H9 (cell line): Measurements from ENCODE around the gene CAMTA1. TPM values are rescaled to one million over a fixed set of nuclear protein-coding genes. Genes with fewer than 3 reads are reported as not detected.

ENCODE experiments used
- DNase-seq: peaks from one replicate; pipeline ENCODE4 v3.0.0-alpha.2; 2017
- H2AFZ ChIP-seq: one replicate; pipeline ENCODE4 v1.6.1; 2013; ENCODE audit warnings: mild to moderate bottlenecking, low read length, control low read depth, moderate library complexity
- H2AK5ac ChIP-seq: 2 replicates; pipeline ENCODE4 v1.6.1; 2013; ENCODE audit warnings: low read length, control low read depth, mixed read lengths; ENCODE audit not compliant: insufficient read length
- H2BK120ac ChIP-seq: one replicate; pipeline ENCODE4 v1.6.1; 2013; ENCODE audit warnings: low read depth, mild to moderate bottlenecking, low read length, control low read depth, inconsistent platforms; ENCODE audit not compliant: poor library complexity, severe bottlenecking
- H2BK12ac ChIP-seq: 2 replicates; pipeline ENCODE4 v1.6.1; 2013; ENCODE audit warnings: low read length, control low read depth, mixed read lengths, low read depth; ENCODE audit not compliant: insufficient read length
- H2BK15ac ChIP-seq: 2 replicates; pipeline ENCODE4 v1.6.1; 2013; ENCODE audit warnings: low read depth, low read length, control low read depth
- H2BK20ac ChIP-seq: one replicate; pipeline ENCODE4 v1.6.1; 2013; ENCODE audit warnings: low read depth, mild to moderate bottlenecking, low read length, control low read depth, inconsistent platforms; ENCODE audit not compliant: poor library complexity, severe bottlenecking
- H2BK5ac ChIP-seq: 2 replicates; pipeline ENCODE4 v1.6.1; 2013; ENCODE audit warnings: low read length, control low read depth, mixed read lengths; ENCODE audit not compliant: insufficient read length
- H3K14ac ChIP-seq: 2 replicates; pipeline ENCODE4 v1.6.1; 2013; ENCODE audit warnings: low read length, control low read depth; ENCODE audit not compliant: insufficient read depth
- H3K18ac ChIP-seq: 2 replicates; pipeline ENCODE4 v1.6.1; 2013; ENCODE audit warnings: low read depth, mild to moderate bottlenecking, mixed read lengths, low read length, control low read depth; ENCODE audit not compliant: insufficient read length
- H3K23ac ChIP-seq: 2 replicates; pipeline ENCODE4 v1.6.1; 2013; ENCODE audit warnings: low read length, control low read depth, mixed read lengths, low read depth; ENCODE audit not compliant: insufficient read length
- H3K23me2 ChIP-seq: 2 replicates; pipeline ENCODE4 v1.6.1; 2013; ENCODE audit warnings: low read depth, mild to moderate bottlenecking, mixed read lengths, low read length, control low read depth; ENCODE audit not compliant: insufficient read length, poor library complexity, severe bottlenecking
- H3K27ac ChIP-seq: 2 replicates; pipeline ENCODE4 v1.5.1; 2013; ENCODE audit warnings: low read length, control low read depth, mixed read lengths, low read depth; ENCODE audit not compliant: insufficient read length
- H3K27me3 ChIP-seq: 2 replicates; pipeline ENCODE4 v1.6.1; 2013; ENCODE audit warnings: low read length, control low read depth, inconsistent platforms; ENCODE audit not compliant: insufficient read depth
- H3K4ac ChIP-seq: 2 replicates; pipeline ENCODE4 v1.6.1; 2013; ENCODE audit warnings: low read depth, mild to moderate bottlenecking, control low read depth, inconsistent platforms, low read length, moderate library complexity
- H3K4me1 ChIP-seq: 2 replicates; pipeline ENCODE4 v1.6.1; 2013; ENCODE audit warnings: low read length, control low read depth, inconsistent platforms; ENCODE audit not compliant: insufficient read depth
- H3K4me2 ChIP-seq: 2 replicates; pipeline ENCODE4 v1.6.1; 2013; ENCODE audit warnings: low read length, control low read depth, mixed read lengths; ENCODE audit not compliant: insufficient read length, insufficient read depth
- H3K56ac ChIP-seq: 2 replicates; pipeline ENCODE4 v1.6.1; 2013; ENCODE audit warnings: low read depth, mild to moderate bottlenecking, mixed read lengths, low read length, control low read depth; ENCODE audit not compliant: insufficient read length
- H3K79me1 ChIP-seq: 2 replicates; pipeline ENCODE4 v1.6.1; 2013; ENCODE audit warnings: low read depth, mild to moderate bottlenecking, moderate library complexity, low read length, control low read depth, inconsistent platforms; ENCODE audit not compliant: insufficient read depth, poor library complexity, severe bottlenecking
- H3K79me2 ChIP-seq: 2 replicates; pipeline ENCODE4 v1.6.1; 2013; ENCODE audit warnings: low read length, control low read depth, inconsistent platforms; ENCODE audit not compliant: insufficient read depth
- H3K9ac ChIP-seq: 2 replicates; pipeline ENCODE4 v1.6.1; 2013; ENCODE audit warnings: low read length, control low read depth, mixed read lengths; ENCODE audit not compliant: insufficient read length; ENCODE audit errors: extremely low read depth
- H3K9me3 ChIP-seq: one replicate; pipeline ENCODE4 v1.6.1; 2013; ENCODE audit warnings: low read depth, low read length, inconsistent platforms; ENCODE audit not compliant: control insufficient read depth
- H3T11ph ChIP-seq: one replicate; pipeline ENCODE4 v1.6.1; 2013; ENCODE audit warnings: mild to moderate bottlenecking, low read length, control low read depth, inconsistent platforms
- H4K20me1 ChIP-seq: one replicate; pipeline ENCODE4 v1.6.1; 2013; ENCODE audit not compliant: control insufficient read depth, insufficient read length, insufficient read depth
- H4K5ac ChIP-seq: 2 replicates; pipeline ENCODE4 v1.6.1; 2013; ENCODE audit warnings: low read depth, mild to moderate bottlenecking, mixed read lengths, low read length, control low read depth; ENCODE audit not compliant: insufficient read length
- H4K8ac ChIP-seq: replicated peaks from 2 replicates; pipeline ENCODE4 v1.6.1; 2013; ENCODE audit warnings: low read length, control low read depth, mixed read lengths, low read depth; ENCODE audit not compliant: insufficient read length
- H4K91ac ChIP-seq: 2 replicates; pipeline ENCODE4 v1.6.1; 2013; ENCODE audit warnings: low read depth, mild to moderate bottlenecking, moderate library complexity, mixed read lengths, low read length, control low read depth; ENCODE audit not compliant: insufficient read length
- H3K27ac Mint-ChIP-seq, 3 experiments: 2 replicates in 2 of 3; 3 replicates in 1 of 3; pipeline ENCODE4 v1.8.0; 2020 to 2021; ENCODE audit warnings: mixed read lengths in 3 of 3, mild to moderate bottlenecking in 1 of 3, moderate library complexity in 1 of 3
- H3K27me3 Mint-ChIP-seq: 2 replicates; pipeline ENCODE4 v1.8.0; 2021; ENCODE audit warnings: low read depth, mild to moderate bottlenecking, moderate library complexity, mixed read lengths
- H3K36me3 Mint-ChIP-seq, 3 experiments: 2 replicates in 2 of 3; 3 replicates in 1 of 3; pipeline ENCODE4 v1.8.0; 2020 to 2021; ENCODE audit warnings: low read depth in 3 of 3, mixed read lengths in 3 of 3; ENCODE audit not compliant: insufficient read depth in 1 of 3
- H3K4me1 Mint-ChIP-seq, 2 experiments: 2 replicates each; pipeline ENCODE4 v1.8.0; 2020; ENCODE audit warnings: mixed read lengths in 2 of 2
- H3K4me3 Mint-ChIP-seq, 2 experiments: 2 replicates in 1 of 2; 3 replicates in 1 of 2; pipeline ENCODE4 v1.8.0; 2020 to 2021; ENCODE audit warnings: mild to moderate bottlenecking in 2 of 2, mixed read lengths in 2 of 2, moderate library complexity in 1 of 2
- H3K9me3 Mint-ChIP-seq, 2 experiments: 2 replicates in 1 of 2; 3 replicates in 1 of 2; pipeline ENCODE4 v1.8.0; 2020; ENCODE audit warnings: mild to moderate bottlenecking in 2 of 2, mixed read lengths in 2 of 2, moderate library complexity in 1 of 2
- WGBS: extraction: QIAGEN DNeasy Blood & Tissue Kit; methylation state at CpG from one replicate; pipeline ENCODE4 v1.1.7; 2013; ENCODE audit warnings: missing lambda C conversion rate, low lambda C conversion rate, mixed read lengths; ENCODE audit not compliant: insufficient read length; ENCODE audit errors: extremely low coverage; 5-methylcytosine and 5-hydroxymethylcytosine counted together
- total RNA-seq: library from RNA; stranded (reverse); gene quantifications from 2 replicates; pipeline ENCODE4 v1.2.1, GENCODE V29; 2021
- TF ChIP-seq, protein P1 (sequence below): fragments of 200-600 bp; sonication (generic); conservative IDR thresholded peaks from 3 replicates; pipeline ENCODE4 v1.8.0; 2021; ENCODE audit warnings: antibody characterized with exemption, mild to moderate bottlenecking

Gene CAMTA1
- total RNA-seq, 1 experiment from 2014 or later, result 115 TPM

DNA sequence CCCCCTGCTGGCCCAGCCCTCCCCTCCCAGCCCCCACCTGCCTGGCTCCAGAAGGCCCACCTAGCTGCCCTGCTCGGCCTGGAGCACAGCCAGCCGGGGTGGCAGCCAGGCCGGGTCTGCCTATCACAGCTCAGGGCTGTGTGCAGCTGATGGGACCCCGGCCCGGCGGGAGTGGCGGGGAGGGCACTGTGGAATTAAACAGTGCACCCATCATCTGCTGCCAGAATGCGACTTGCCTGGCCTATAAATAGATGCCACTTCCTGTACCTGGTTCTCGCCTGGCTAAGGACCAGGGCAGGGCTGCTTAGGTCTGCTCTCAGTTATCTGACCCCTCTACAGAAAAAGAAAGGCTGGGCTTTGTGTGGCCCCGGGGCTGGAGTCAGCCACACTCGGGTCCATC lies 887.6 kb downstream of the CAMTA1 start:
- H3K4me1 ChIP-seq, result no peaks in the 10 kb centered on the region; the same call in 1 of the 2 replicates
- H2BK20ac ChIP-seq, result no peak overlapping the region
- H3K18ac ChIP-seq, result no peak overlapping the region
- H3K27ac ChIP-seq, result no peak overlapping the region
- Mint-ChIP-seq H3K4me3 (no peak overlapping the region), H3K27ac (no peak overlapping the region), H3K27me3 (peaks cover 28% of the 10 kb centered on the region), H3K4me1 (peaks cover 11 to 24% of the 10 kb centered on the region in 2 experiments), H3K9me3 (no peaks in the 10 kb centered on the region; a peak in 1 of 5 replicates), H3K36me3 (no peaks in the 10 kb centered on the region)
- no peaks in the 10 kb centered on the region for H4K20me1 ChIP-seq
- H3K56ac ChIP-seq, result no peak overlapping the region
- no CpG with 5 or more reads among the region's 11 CpGs for WGBS
- H3K14ac ChIP-seq, result no peak overlapping the region
- H4K8ac ChIP-seq, result no peak overlapping the region
- no peak overlapping the region for H2BK12ac ChIP-seq
- TF ChIP-seq, protein P1, sequence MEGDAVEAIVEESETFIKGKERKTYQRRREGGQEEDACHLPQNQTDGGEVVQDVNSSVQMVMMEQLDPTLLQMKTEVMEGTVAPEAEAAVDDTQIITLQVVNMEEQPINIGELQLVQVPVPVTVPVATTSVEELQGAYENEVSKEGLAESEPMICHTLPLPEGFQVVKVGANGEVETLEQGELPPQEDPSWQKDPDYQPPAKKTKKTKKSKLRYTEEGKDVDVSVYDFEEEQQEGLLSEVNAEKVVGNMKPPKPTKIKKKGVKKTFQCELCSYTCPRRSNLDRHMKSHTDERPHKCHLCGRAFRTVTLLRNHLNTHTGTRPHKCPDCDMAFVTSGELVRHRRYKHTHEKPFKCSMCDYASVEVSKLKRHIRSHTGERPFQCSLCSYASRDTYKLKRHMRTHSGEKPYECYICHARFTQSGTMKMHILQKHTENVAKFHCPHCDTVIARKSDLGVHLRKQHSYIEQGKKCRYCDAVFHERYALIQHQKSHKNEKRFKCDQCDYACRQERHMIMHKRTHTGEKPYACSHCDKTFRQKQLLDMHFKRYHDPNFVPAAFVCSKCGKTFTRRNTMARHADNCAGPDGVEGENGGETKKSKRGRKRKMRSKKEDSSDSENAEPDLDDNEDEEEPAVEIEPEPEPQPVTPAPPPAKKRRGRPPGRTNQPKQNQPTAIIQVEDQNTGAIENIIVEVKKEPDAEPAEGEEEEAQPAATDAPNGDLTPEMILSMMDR, result no peak
- H3K4me2 ChIP-seq, result no peak overlapping the region
- no peaks in the 10 kb centered on the region for H3K79me2 ChIP-seq
- no peak overlapping the region for H2AFZ ChIP-seq
- H2BK5ac ChIP-seq, result no peak overlapping the region
- H3K4ac ChIP-seq, result no peak overlapping the region
- H3K27me3 ChIP-seq, result no peaks in the 10 kb centered on the region
- no peak for DNase-seq
- no peaks in the 10 kb centered on the region for H3K79me1 ChIP-seq
- H3K23me2 ChIP-seq, result no peaks in the 10 kb centered on the region
- no peak overlapping the region for H3K9ac ChIP-seq
- no peak overlapping the region for H4K91ac ChIP-seq
- H3K9me3 ChIP-seq, result no peaks in the 10 kb centered on the region
- H3T11ph ChIP-seq, result no peak overlapping the region
- H3K23ac ChIP-seq, result no peak overlapping the region
- H4K5ac ChIP-seq, result no peak overlapping the region
- H2BK15ac ChIP-seq, result no peak overlapping the region
- H2AK5ac ChIP-seq, result no peak overlapping the region
- no peak overlapping the region for H2BK120ac ChIP-seq
